Measurements from ENCODE around the gene CHRNB1. TPM values are rescaled to one million over a fixed set of nuclear protein-coding genes. Genes with fewer than 3 reads are reported as not detected.

Gene CHRNB1
- total RNA-seq, 2 experiments from 2014 or later = 1.6 to 2.2 TPM

- H3K9me3 Mint-ChIP-seq = no peaks in the 10 kb centered on the region
- H3K4me1 ChIP-seq (ENCODE audit: insufficient read depth, low read length) = no peaks in the 10 kb centered on the region
- no peak within 1 kb of the TSS for H3K27ac ChIP-seq (ENCODE audit: low read depth in 1 of 2, low read length in 2 of 2)
- ChIA-PET POLR2A (interaction anchor here (1.0 kb wide), 1 partner anchor 10 kb away, joined by 3 read pairs; the partner anchor contains the start of gene TMEM102), CTCF (interaction anchor here (1.0 kb wide), 1 partner anchor 11 kb away, joined by 3 read pairs; no protein-coding TSS in a partner anchor)
- H3K9me3 ChIP-seq (ENCODE audit: control insufficient read depth in 1 of 2, insufficient read depth in 1 of 2, low read length in 2 of 2) = peaks cover 0 to 3% of the 10 kb centered on the region in 2 experiments
- no peaks in the 10 kb centered on the region for H3K36me3 ChIP-seq (ENCODE audit: insufficient read depth, low read length)
- H3K27me3 Mint-ChIP-seq = no peaks in the 10 kb centered on the region
- ATAC-seq (ENCODE audit: poor library complexity) (no peak), DNase-seq (no peak)
- intact Hi-C loops (cut with DNase I, micrococcal nuclease) = no loop called here
- H3K4me3 ChIP-seq (ENCODE audit: low read length) = no peak within 1 kb of the TSS
- H3K27me3 ChIP-seq (ENCODE audit: control insufficient read depth in 1 of 2, insufficient read depth in 2 of 2, low read length in 2 of 2) = no peaks in the 10 kb centered on the region
- H3K4me3 Mint-ChIP-seq = no peak within 1 kb of the TSS
- TF ChIP-seq CTCF (IDR thresholded peaks at IDR 0.05) = no peak
- no peaks in the 10 kb centered on the region for H3K36me3 Mint-ChIP-seq (ENCODE audit: low read depth)
- no peaks in the 10 kb centered on the region for H3K4me1 Mint-ChIP-seq (ENCODE audit: low read depth)
- H3K27ac Mint-ChIP-seq = no peak within 1 kb of the TSS
Measured at GRCh38 chr17:7425316-7425715, 19.5 kb upstream of the CHRNB1 start, which contains the start of gene SPEM2. TSS of gene SPEM2 (plus strand) at chr17:7425616. CDS start at chr17:7425689, 73 bp downstream.

- H3K36me3 Mint-ChIP-seq (ENCODE audit: low read depth) = no peaks in the 10 kb centered on the region
- H3K4me1 ChIP-seq (ENCODE audit: insufficient read depth, low read length) = no peaks in the 10 kb centered on the region
- no peak overlapping the region for H3K27ac ChIP-seq (ENCODE audit: low read depth in 1 of 2, low read length in 2 of 2)
- TF ChIP-seq CTCF (IDR thresholded peaks at IDR 0.05) = no peak
- POLR2A ChIA-PET = interaction anchor here (1.0 kb wide), 1 partner anchor 9 kb away, joined by 3 read pairs; the partner anchor contains the start of gene TMEM102
- H3K36me3 ChIP-seq (ENCODE audit: insufficient read depth, low read length) = no peaks in the 10 kb centered on the region
- peaks cover 0 to 2% of the 10 kb centered on the region in 2 experiments for H3K9me3 ChIP-seq (ENCODE audit: control insufficient read depth in 1 of 2, insufficient read depth in 1 of 2, low read length in 2 of 2)
- no peaks in the 10 kb centered on the region for H3K27me3 ChIP-seq (ENCODE audit: control insufficient read depth in 1 of 2, insufficient read depth in 2 of 2, low read length in 2 of 2)
- DNase-seq = no peak
- H3K27me3 Mint-ChIP-seq = no peaks in the 10 kb centered on the region
- no peak for ATAC-seq (ENCODE audit: poor library complexity)
- no peak overlapping the region for H3K4me3 ChIP-seq (ENCODE audit: low read length)
- no peak overlapping the region for H3K27ac Mint-ChIP-seq
- intact Hi-C loops (cut with DNase I, micrococcal nuclease) = no loop called here
- H3K4me1 Mint-ChIP-seq (ENCODE audit: low read depth) = no peaks in the 10 kb centered on the region
- CTCF ChIA-PET = interaction anchor here (1.0 kb wide), 1 partner anchor 11 kb away, joined by 3 read pairs; no protein-coding TSS in a partner anchor
- no peaks in the 10 kb centered on the region for H3K9me3 Mint-ChIP-seq
- no peak overlapping the region for H3K4me3 Mint-ChIP-seq
Measured at GRCh38 chr17:7425756-7426155, 19.1 kb upstream of the CHRNB1 start.

- Mint-ChIP-seq H3K9me3 (no peaks in the 10 kb centered on the region), H3K27ac (no peak overlapping the region), H3K4me3 (no peak overlapping the region), H3K36me3 (ENCODE audit: low read depth) (no peaks in the 10 kb centered on the region), H3K27me3 (no peaks in the 10 kb centered on the region), H3K4me1 (ENCODE audit: low read depth) (no peaks in the 10 kb centered on the region)
- no peaks in the 10 kb centered on the region for H3K4me1 ChIP-seq (ENCODE audit: insufficient read depth, low read length)
- H3K27ac ChIP-seq (ENCODE audit: low read depth in 1 of 2, low read length in 2 of 2) = no peak overlapping the region
- ChIA-PET CTCF (no interaction called here), POLR2A (no interaction called here)
- intact Hi-C loops (cut with DNase I, micrococcal nuclease) = no loop called here
- TF ChIP-seq CTCF (IDR thresholded peaks at IDR 0.05) = no peak
- no peak overlapping the region for H3K4me3 ChIP-seq (ENCODE audit: low read length)
- no peaks in the 10 kb centered on the region for H3K36me3 ChIP-seq (ENCODE audit: insufficient read depth, low read length)
- DNase-seq (no peak), ATAC-seq (ENCODE audit: poor library complexity) (no peak)
- H3K27me3 ChIP-seq (ENCODE audit: control insufficient read depth in 1 of 2, insufficient read depth in 2 of 2, low read length in 2 of 2) = no peaks in the 10 kb centered on the region
- H3K9me3 ChIP-seq (ENCODE audit: control insufficient read depth in 1 of 2, insufficient read depth in 1 of 2, low read length in 2 of 2) = no peaks in the 10 kb centered on the region
Measured at GRCh38 chr17:7426203-7426863, 18.5 kb upstream of the CHRNB1 start.
